Measurements from ENCODE around the gene HOXC11.

Gene HOXC11

DNA sequence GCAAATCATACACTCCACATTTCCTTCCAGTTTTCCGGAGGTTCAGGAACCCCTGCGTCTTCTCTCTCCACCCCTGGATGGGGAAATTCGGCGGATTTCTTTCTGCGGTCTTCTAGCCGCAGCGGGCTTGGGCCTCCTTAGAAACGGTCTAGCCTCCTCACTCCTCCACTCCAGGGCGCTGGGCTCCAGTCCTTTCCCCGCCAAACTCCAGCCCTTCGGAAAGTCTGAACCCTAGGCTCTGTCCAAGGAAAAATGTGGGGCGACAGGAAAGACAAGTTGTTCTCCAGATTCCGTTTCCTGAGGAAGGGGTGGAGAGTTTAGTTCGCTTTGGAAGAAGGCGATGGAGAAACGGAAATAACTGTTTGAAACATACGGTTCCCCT, 10.6 kb downstream of the HOXC11 start:
- Histone ChIP-seq H2AFZ (ENCODE audit: low read length, unreplicated experiment) (no peak overlapping the region), H3K27ac (ENCODE audit: low read depth, low read length) (no peak overlapping the region), H3K27me3 (ENCODE audit: insufficient read depth, low read length) (peaks cover 93% of the 10 kb centered on the region), H3K4me3 (ENCODE audit: low read depth, low read length) (no peak overlapping the region), H3K36me3 (ENCODE audit: insufficient read depth, low read length) (no peaks in the 10 kb centered on the region), H3K79me2 (ENCODE audit: control insufficient read depth, insufficient read depth, low read length, unreplicated experiment) (no peaks in the 10 kb centered on the region), H3K4me1 (ENCODE audit: control insufficient read depth, insufficient read depth, low read length, unreplicated experiment) (no peaks in the 10 kb centered on the region)

DNA sequence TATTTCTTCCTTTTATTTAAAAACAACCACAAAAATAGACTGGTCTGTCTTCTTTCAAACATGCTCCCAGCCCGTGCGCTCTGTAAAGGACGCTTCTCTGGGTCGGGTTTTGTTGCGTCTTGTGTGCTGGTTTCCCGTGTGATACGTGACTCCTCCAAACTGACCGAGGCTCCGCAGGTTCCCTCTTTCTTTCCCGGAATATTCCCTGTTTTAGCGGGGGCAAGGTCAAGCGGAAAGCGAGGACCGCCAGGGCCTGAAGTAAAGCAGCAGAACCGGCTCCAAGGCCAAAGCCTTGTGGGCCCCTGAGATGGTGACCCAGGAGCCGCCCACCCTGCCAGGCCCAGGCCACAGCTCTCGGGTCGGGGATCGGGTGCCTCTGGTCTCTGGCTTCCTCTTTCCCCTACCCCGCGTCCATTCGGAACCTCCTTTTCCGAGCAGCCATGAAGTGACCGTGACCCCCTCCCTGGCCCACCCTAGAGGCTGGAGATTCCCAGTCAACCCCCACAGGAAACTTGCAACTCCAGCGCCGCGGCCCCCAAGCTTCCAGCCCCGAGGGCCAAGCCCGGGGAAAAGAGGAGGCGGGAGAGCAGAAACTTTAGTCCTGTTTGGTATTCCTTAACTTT, 11.1 kb downstream of the HOXC11 start:
- H3K4me3 ChIP-seq (ENCODE audit: low read depth, low read length), result no peak overlapping the region
- H3K27me3 ChIP-seq (ENCODE audit: insufficient read depth, low read length), result peaks cover 88% of the 10 kb centered on the region
- H2AFZ ChIP-seq (ENCODE audit: low read length, unreplicated experiment), result no peak overlapping the region
- no peaks in the 10 kb centered on the region for H3K79me2 ChIP-seq (ENCODE audit: control insufficient read depth, insufficient read depth, low read length, unreplicated experiment)
- no peaks in the 10 kb centered on the region for H3K4me1 ChIP-seq (ENCODE audit: control insufficient read depth, insufficient read depth, low read length, unreplicated experiment)
- H3K27ac ChIP-seq (ENCODE audit: low read depth, low read length), result no peak overlapping the region
- H3K36me3 ChIP-seq (ENCODE audit: insufficient read depth, low read length), result no peaks in the 10 kb centered on the region

DNA sequence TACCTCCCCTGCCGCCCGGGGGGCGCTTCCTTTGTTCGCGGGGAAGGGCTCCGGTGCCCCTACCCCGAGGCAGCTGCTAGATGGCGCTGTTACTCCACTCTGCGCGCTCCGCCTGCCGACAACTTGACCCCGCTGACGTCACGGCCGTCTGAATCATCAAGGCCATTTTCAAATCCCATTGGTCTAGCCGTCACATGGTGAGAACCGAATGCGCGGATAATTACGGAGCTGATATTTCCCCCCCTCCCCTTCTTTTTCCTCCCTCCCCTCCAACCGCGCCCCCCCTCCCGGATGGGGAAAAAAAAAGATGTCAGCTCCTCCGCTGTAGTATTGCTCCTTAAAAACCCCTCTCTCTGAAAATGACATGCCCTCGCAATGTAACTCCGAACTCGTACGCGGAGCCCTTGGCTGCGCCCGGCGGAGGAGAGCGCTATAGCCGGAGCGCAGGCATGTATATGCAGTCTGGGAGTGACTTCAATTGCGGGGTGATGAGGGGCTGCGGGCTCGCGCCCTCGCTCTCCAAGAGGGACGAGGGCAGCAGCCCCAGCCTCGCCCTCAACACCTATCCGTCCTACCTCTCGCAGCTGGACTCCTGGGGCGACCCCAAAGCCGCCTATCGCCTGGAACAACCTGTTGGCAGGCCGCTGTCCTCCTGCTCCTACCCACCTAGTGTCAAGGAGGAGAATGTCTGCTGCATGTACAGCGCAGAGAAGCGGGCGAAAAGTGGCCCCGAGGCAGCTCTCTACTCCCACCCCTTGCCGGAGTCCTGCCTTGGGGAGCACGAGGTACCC, 12.2 kb downstream of the HOXC11 start, which contains the start of gene HOXC10:
HOXC10 (plus strand) TSS at position 246 of the 791 bp plus-strand sequence; CDS start at position 360, 114 bp downstream.
- H3K79me2 ChIP-seq (ENCODE audit: control insufficient read depth, insufficient read depth, low read length, unreplicated experiment), result no peaks in the 10 kb centered on the region
- peaks cover 85% of the 10 kb centered on the region for H3K27me3 ChIP-seq (ENCODE audit: insufficient read depth, low read length)
- H2AFZ ChIP-seq (ENCODE audit: low read length, unreplicated experiment), result peak within 1 kb of the TSS; percentile 40
- peak within 1 kb of the TSS; percentile 72 for H3K4me3 ChIP-seq (ENCODE audit: low read depth, low read length)
- no peaks in the 10 kb centered on the region for H3K36me3 ChIP-seq (ENCODE audit: insufficient read depth, low read length)
- no peak within 1 kb of the TSS for H3K27ac ChIP-seq (ENCODE audit: low read depth, low read length)
- H3K4me1 ChIP-seq (ENCODE audit: control insufficient read depth, insufficient read depth, low read length, unreplicated experiment), result peaks cover 7% of the 10 kb centered on the region

DNA sequence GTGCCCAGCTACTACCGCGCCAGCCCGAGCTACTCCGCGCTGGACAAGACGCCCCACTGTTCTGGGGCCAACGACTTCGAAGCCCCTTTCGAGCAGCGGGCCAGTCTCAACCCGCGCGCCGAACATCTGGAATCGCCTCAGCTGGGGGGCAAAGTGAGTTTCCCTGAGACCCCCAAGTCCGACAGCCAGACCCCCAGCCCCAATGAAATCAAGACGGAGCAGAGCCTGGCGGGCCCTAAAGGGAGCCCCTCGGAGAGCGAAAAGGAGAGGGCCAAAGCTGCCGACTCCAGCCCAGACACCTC, 12.7 kb downstream of the HOXC11 start:
- H3K36me3 ChIP-seq (ENCODE audit: insufficient read depth, low read length), result no peaks in the 10 kb centered on the region
- no peaks in the 10 kb centered on the region for H3K79me2 ChIP-seq (ENCODE audit: control insufficient read depth, insufficient read depth, low read length, unreplicated experiment)
- H2AFZ ChIP-seq (ENCODE audit: low read length, unreplicated experiment), result peak overlapping the region; percentile 29
- peak overlapping the region; percentile 72 for H3K4me3 ChIP-seq (ENCODE audit: low read depth, low read length)
- H3K4me1 ChIP-seq (ENCODE audit: control insufficient read depth, insufficient read depth, low read length, unreplicated experiment), result peaks cover 12% of the 10 kb centered on the region
- no peak overlapping the region for H3K27ac ChIP-seq (ENCODE audit: low read depth, low read length)
- H3K27me3 ChIP-seq (ENCODE audit: insufficient read depth, low read length), result peaks cover 87% of the 10 kb centered on the region

DNA sequence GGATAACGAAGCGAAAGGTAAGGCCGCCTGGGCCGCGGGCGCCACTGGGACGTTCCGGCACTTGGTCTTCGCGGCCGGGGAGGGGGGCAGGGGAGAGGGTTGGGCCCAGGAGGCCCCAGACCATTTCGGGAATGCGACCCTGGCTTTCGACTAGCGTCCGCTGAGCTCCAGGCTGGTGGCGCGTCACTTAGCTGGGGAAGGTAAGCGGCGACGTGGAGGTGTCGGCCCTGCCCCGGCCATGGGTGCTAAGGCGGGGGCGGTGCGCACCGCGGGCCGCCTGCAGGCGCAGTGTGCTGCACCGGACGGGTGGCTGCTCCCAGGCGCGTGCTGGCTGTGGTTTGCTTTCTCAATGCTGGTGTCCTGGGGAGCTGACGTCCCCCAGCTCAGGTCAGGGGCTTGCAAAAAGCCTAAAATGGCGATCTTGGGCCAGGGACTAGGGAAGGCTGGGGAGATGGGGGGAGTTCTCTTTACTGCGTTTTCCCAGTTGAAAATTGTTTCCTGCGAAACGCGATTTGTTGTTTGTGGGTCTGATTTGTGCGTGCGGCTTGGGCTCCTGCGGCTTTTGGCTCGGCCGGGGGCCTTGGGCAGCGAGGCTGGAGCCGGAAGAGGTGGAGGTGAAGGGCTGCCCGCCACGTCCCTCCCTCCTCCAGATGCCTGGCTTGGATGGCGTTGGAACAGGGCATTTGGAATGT, 13.2 kb downstream of the HOXC11 start:
- Histone ChIP-seq H3K4me1 (ENCODE audit: control insufficient read depth, insufficient read depth, low read length, unreplicated experiment) (peaks cover 17% of the 10 kb centered on the region), H2AFZ (ENCODE audit: low read length, unreplicated experiment) (peak overlapping the region; percentile 29), H3K4me3 (ENCODE audit: low read depth, low read length) (peak overlapping the region; percentile 72), H3K27ac (ENCODE audit: low read depth, low read length) (no peak overlapping the region), H3K27me3 (ENCODE audit: insufficient read depth, low read length) (peaks cover 87% of the 10 kb centered on the region), H3K79me2 (ENCODE audit: control insufficient read depth, insufficient read depth, low read length, unreplicated experiment) (no peaks in the 10 kb centered on the region), H3K36me3 (ENCODE audit: insufficient read depth, low read length) (no peaks in the 10 kb centered on the region)

DNA sequence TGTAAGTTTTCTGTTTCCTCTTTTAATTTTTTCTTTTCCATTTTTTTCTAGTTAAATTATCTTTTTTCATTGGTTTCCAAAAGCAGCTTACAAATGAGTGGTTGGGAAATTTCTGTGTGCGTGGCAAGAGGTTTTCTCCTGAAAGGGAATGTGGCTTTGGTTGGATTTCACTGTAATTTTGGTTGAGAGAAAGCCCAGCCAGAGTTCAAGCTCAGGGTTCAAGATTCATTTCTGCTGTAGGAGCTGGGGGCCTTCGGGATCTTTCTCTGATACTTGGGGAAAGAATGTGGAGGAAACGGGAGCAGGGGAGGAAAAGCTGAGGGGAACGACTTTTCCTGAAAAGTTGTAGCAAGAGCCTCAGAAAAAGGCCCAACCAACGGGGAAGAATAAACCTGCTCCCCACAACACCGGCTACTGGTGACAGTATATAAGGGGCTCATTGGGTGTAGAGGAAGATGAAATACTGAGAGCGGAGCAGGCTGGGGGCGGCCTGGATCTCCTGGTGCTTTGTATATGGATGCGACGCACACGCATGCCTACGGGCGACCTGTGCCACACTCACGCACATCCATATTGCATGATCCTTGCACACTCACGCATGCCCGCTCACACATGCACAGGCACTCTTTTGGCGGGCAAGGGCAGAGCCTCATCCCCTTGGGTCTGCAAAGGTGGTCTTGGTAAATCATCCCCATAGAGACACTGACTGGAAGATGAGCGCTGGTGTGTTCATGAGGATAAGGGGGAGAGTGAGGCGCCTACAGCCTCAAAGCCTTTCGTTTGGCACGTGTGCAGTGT, 14.0 kb downstream of the HOXC11 start:
- no peaks in the 10 kb centered on the region for H3K36me3 ChIP-seq (ENCODE audit: insufficient read depth, low read length)
- peak overlapping the region; percentile 72 for H3K4me3 ChIP-seq (ENCODE audit: low read depth, low read length)
- no peaks in the 10 kb centered on the region for H3K79me2 ChIP-seq (ENCODE audit: control insufficient read depth, insufficient read depth, low read length, unreplicated experiment)
- peaks cover 19% of the 10 kb centered on the region for H3K4me1 ChIP-seq (ENCODE audit: control insufficient read depth, insufficient read depth, low read length, unreplicated experiment)
- H3K27me3 ChIP-seq (ENCODE audit: insufficient read depth, low read length), result peaks cover 87% of the 10 kb centered on the region
- peak overlapping the region; percentile 29 for H2AFZ ChIP-seq (ENCODE audit: low read length, unreplicated experiment)
- no peak overlapping the region for H3K27ac ChIP-seq (ENCODE audit: low read depth, low read length)

DNA sequence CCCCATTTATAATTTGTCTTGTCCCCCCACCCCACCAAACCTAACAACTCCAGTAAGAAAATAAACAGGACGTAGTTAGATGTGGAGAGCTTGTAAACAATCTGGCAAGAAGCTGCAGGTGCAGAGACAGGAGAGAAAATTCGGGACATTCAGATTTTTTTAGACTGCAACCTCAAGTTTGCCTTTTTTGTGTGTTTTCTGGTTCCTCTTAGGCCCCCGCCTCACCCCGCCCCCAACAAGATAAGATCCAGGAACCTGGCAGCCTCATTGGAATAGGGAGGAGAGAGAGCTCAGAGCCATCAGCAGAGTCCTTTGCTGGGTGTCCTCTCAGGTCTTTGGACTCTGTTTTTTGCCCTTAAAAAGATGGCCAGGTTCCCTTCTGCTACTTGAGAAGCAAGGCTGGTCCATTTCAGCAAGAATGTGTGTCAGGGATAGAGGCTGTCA, 14.9 kb downstream of the HOXC11 start:
- H3K4me3 ChIP-seq (ENCODE audit: low read depth, low read length), result no peak overlapping the region
- H3K4me1 ChIP-seq (ENCODE audit: control insufficient read depth, insufficient read depth, low read length, unreplicated experiment), result peaks cover 19% of the 10 kb centered on the region
- H3K36me3 ChIP-seq (ENCODE audit: insufficient read depth, low read length), result no peaks in the 10 kb centered on the region
- no peaks in the 10 kb centered on the region for H3K79me2 ChIP-seq (ENCODE audit: control insufficient read depth, insufficient read depth, low read length, unreplicated experiment)
- H3K27ac ChIP-seq (ENCODE audit: low read depth, low read length), result no peak overlapping the region
- peaks cover 87% of the 10 kb centered on the region for H3K27me3 ChIP-seq (ENCODE audit: insufficient read depth, low read length)
- no peak overlapping the region for H2AFZ ChIP-seq (ENCODE audit: low read length, unreplicated experiment)

DNA sequence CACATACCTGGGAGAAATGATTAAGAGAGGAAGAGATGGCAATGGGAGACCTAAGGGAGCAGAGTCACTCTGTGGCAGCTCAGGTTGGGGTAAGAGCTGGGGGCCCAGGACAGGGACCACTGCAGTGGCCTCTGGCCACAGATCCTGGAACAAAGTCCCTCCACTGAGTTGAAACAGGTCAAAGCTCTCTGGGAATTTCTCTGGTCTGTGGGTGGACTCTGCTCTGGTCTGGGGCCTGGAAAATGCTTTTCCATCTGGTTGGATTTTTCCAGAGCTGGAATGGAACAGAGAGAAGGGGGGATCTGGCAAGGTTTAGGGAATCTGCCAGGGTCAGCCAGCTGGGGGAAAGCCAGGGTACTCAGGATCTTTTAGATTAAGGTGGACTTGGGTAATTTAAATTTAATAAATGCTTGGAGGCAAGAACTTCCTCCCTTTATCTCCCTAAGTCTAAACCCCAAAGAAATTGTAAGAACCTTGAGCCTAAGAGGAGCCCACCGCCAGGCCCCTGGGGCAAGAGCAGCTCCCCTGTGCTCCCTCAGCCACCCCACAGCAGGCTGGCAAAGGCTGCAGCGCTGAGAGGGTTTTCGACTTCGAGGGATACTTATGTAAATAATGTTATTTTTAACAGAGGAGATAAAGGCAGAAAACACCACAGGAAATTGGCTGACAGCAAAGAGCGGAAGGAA, 15.8 kb downstream of the HOXC11 start:
- Histone ChIP-seq H3K36me3 (ENCODE audit: insufficient read depth, low read length) (no peaks in the 10 kb centered on the region), H3K27me3 (ENCODE audit: insufficient read depth, low read length) (peaks cover 87% of the 10 kb centered on the region), H3K27ac (ENCODE audit: low read depth, low read length) (no peak overlapping the region), H3K79me2 (ENCODE audit: control insufficient read depth, insufficient read depth, low read length, unreplicated experiment) (no peaks in the 10 kb centered on the region), H3K4me1 (ENCODE audit: control insufficient read depth, insufficient read depth, low read length, unreplicated experiment) (peaks cover 19% of the 10 kb centered on the region), H2AFZ (ENCODE audit: low read length, unreplicated experiment) (no peak overlapping the region), H3K4me3 (ENCODE audit: low read depth, low read length) (peak overlapping the region; percentile 62; the same call in 1 of the 2 replicates)

DNA sequence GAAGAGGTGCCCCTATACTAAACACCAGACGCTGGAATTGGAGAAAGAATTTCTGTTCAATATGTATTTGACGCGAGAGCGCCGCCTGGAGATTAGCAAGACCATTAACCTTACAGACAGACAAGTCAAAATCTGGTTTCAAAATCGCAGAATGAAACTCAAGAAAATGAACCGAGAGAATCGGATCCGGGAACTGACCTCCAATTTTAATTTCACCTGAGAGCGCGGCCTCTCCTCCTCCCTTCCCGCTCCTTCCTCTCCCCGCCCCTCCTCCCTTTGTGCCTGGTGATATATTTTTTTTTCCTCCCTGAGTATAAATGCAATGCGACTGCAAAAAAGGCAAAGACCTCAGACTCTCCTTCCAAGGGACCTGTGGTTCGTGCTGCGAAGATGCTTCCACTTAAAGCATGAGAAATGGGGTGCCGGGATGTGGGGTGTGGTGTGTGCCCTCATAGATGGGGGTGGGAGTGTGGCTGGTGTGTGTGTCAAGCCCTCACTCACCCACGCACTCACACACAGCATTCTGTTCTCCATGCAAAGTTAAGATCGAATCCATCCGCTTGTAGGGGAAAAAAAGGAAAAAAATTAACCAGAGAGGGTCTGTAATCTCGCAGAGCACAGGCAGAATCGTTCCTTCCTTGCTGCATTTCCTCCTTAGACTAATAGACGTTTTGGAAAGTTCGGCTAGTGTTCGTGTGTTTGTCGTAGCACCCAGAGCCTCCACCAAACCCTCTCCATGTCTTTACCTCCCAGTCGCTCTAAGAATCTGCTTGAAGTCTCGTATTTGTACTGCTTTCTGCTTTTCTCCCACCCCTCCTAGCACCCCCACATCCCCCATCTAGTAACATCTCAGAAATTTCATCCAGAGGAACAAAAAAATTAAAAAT, 16.5 kb downstream of the HOXC11 start:
- Histone ChIP-seq H3K27ac (ENCODE audit: low read depth, low read length) (no peak overlapping the region), H2AFZ (ENCODE audit: low read length, unreplicated experiment) (peak overlapping the region; percentile 16), H3K36me3 (ENCODE audit: insufficient read depth, low read length) (no peaks in the 10 kb centered on the region), H3K79me2 (ENCODE audit: control insufficient read depth, insufficient read depth, low read length, unreplicated experiment) (no peaks in the 10 kb centered on the region), H3K4me3 (ENCODE audit: low read depth, low read length) (peak overlapping the region; percentile 62), H3K4me1 (ENCODE audit: control insufficient read depth, insufficient read depth, low read length, unreplicated experiment) (peaks cover 19% of the 10 kb centered on the region), H3K27me3 (ENCODE audit: insufficient read depth, low read length) (peaks cover 87% of the 10 kb centered on the region)
